Right lobe of liver (tissue), 6 donors: ENCODE measurements around the gene WDR18. TPM values are rescaled to one million over a fixed set of nuclear protein-coding genes. Genes with fewer than 3 reads are reported as not detected.

Experiments used
- ATAC-seq, 4 donors: fragments of 200-7000 bp; cut with Tn5 transposase; one replicate each; pipeline ENCODE4 v1.9.1; 2020; ENCODE audit warnings: mild to moderate bottlenecking in 4 of 4, moderate library complexity in 4 of 4
- DNase-seq, 3 donors: peaks; one replicate each; pipeline ENCODE4 v3.0.0-alpha.2; 2020
- H3K27ac ChIP-seq, 3 donors: fragments of 200-600 bp; one replicate each; pipeline ENCODE4 v1.8.0; 2022
- H3K27me3 ChIP-seq, 2 donors: fragments of 200-600 bp; one replicate each; pipeline ENCODE4 v1.8.0; 2022
- H3K36me3 ChIP-seq, 4 donors: fragments of 200-600 bp; sonication (generic) in 1 of 4; one replicate each; pipeline versions ENCODE4 v1.5.1 to v1.8.0; 2017 to 2022; ENCODE audit warnings: control low read depth in 1 of 4
- H3K4me1 ChIP-seq, 4 donors: fragments of 200-600 bp; sonication (generic) in 1 of 4; one replicate each; pipeline versions ENCODE4 v1.5.1 to v1.8.0; 2017 to 2022; ENCODE audit warnings: control low read depth in 1 of 4
- H3K4me3 ChIP-seq, 3 donors: fragments of 200-600 bp; one replicate each; pipeline ENCODE4 v1.8.0; 2022
- H3K9me3 ChIP-seq, 4 donors: fragments of 200-600 bp; sonication (generic) in 1 of 4; one replicate each; pipeline versions ENCODE4 v1.5.1 to v1.8.0; 2017 to 2022; ENCODE audit warnings: control low read depth in 1 of 4
- POLR2A ChIP-seq: fragments of 450-650 bp; IDR thresholded peaks from one replicate; pipeline ENCODE4 v1.6.1; 2017; ENCODE audit warnings: antibody characterized with exemption, mild to moderate bottlenecking
- WGBS: methylation state at CpG from one replicate; pipeline ENCODE4 v1.1.6; 2018; ENCODE audit warnings: low coverage, low lambda C conversion rate; ENCODE audit not compliant: insufficient coverage; ENCODE audit errors: missing lambda C conversion rate; 5-methylcytosine and 5-hydroxymethylcytosine counted together
- intact Hi-C, 2 donors: fragments of 100-400 bp; cut with DNase I; formaldehyde crosslinking; loops; one replicate each; pipeline versions ENCODE4 v1.11.2 to v1.14.1; 2022
- total RNA-seq, 6 experiments: library from RNA; depleted of rRNA in 2 of 6; stranded (reverse); fragments of >200 nt in 2 of 6; fragmentation: NEBNext Ultra II Directional in 3 of 6; extraction: Animal tissue kit (Norgen Biotek cat#: 25700) in 3 of 6; gene quantifications; one replicate each; pipeline versions ENCODE4 v1.1.0 to v1.2.4, GENCODE V29; 2016 to 2023
- TF ChIP-seq, protein P1 (sequence below), 4 donors: fragments of 200-600 bp in 3 of 4; fragments of 450-650 bp in 1 of 4; IDR thresholded peaks; one replicate each; pipeline versions ENCODE4 v1.5.1 to v1.8.0; 2016 to 2022; ENCODE audit warnings: antibody characterized with exemption in 4 of 4, mild to moderate bottlenecking in 2 of 4
- donor health status: DM: no; HTN: yes; CAD: no.
- donor health status: DM: no; HTN: no; CAD: no.
- donor health status: DM: no; HTN: no; CAD: no.
- donor health status: DM: no; HTN: yes; CAD: no.
- donor health status: DM: no; HTN: yes; CAD: no.

Gene WDR18
- total RNA-seq, 6 experiments from 2014 or later = 19.0 to 56.2 (median 29.7) TPM

DNA sequence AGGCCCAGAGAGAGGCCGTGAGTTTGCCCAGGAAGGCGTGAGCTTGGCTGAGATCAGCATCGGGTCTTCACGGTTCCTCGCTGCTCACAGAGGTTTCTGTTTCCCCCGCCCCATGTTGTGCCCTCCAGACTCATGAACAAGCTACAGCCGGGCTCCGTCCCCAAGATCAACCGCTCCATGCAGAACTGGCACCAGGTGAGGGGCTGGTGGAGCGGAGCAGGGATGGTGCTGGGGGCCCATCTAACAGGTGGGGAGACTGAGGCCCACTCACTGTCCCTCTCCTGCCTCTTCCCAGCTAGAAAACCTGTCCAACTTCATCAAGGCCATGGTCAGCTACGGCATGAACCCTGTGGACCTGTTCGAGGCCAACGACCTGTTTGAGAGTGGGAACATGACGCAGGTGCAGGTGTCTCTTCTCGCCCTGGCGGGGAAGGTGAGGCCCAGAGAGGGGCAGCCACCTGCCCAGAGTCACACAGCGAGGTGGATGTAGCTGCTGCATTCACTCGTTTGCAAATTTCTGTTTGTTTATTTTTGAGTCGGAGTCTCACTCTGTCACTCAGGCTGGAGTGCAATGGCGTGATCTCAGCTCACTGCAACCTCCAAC, 48.2 kb downstream of the WDR18 start:
- no peak for DNase-seq
- intact Hi-C loops = no loop called here
- ATAC-seq = no peak
- H3K4me3 ChIP-seq = no peak overlapping the region
- no peaks in the 10 kb centered on the region for H3K9me3 ChIP-seq
- no peak for TF ChIP-seq POLR2A
- TF ChIP-seq, protein P1, sequence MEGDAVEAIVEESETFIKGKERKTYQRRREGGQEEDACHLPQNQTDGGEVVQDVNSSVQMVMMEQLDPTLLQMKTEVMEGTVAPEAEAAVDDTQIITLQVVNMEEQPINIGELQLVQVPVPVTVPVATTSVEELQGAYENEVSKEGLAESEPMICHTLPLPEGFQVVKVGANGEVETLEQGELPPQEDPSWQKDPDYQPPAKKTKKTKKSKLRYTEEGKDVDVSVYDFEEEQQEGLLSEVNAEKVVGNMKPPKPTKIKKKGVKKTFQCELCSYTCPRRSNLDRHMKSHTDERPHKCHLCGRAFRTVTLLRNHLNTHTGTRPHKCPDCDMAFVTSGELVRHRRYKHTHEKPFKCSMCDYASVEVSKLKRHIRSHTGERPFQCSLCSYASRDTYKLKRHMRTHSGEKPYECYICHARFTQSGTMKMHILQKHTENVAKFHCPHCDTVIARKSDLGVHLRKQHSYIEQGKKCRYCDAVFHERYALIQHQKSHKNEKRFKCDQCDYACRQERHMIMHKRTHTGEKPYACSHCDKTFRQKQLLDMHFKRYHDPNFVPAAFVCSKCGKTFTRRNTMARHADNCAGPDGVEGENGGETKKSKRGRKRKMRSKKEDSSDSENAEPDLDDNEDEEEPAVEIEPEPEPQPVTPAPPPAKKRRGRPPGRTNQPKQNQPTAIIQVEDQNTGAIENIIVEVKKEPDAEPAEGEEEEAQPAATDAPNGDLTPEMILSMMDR (IDR thresholded peaks at IDR 0.05) = no peak
- H3K27ac ChIP-seq = no peak overlapping the region
- 78% methylated on average over 6 of the region's 20 CpGs for WGBS
- H3K4me1 ChIP-seq = no peaks in the 10 kb centered on the region
- no peaks in the 10 kb centered on the region for H3K27me3 ChIP-seq
- H3K36me3 ChIP-seq = peaks cover 0 to 7% (median 4%) of the 10 kb centered on the region in 4 donors

DNA sequence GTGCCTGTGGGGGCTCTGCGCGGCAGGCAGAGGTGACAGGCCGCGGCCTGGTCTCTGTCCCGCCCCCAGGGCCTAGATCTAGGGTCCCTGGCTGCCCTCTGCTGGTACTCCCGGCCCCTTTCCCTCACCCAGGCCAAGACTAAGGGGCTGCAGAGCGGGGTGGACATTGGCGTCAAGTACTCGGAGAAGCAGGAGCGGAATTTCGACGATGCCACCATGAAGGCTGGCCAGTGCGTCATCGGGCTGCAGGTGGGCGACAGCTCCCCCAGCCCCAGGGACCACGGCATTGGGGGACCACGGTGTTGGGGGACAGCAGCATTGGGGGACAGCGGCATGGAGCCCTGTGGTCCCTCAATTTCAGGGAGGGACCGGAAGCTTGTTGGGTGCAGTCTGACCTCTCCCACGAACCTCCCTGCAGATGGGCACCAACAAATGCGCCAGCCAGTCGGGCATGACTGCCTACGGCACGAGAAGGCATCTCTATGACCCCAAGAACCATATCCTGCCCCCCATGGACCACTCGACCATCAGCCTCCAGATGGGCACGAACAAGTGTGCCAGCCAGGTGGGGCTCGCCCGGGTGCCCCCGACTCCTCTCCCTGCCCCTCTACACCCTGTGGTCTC, 52.0 kb downstream of the WDR18 start:
- no peak overlapping the region for H3K4me3 ChIP-seq
- peaks cover 0 to 7% (median 4%) of the 10 kb centered on the region in 4 donors for H3K36me3 ChIP-seq
- DNase-seq = peak in 1 of 3 donors; percentile 18
- TF ChIP-seq, protein P1 (IDR thresholded peaks at IDR 0.05) = no peak
- no peak for TF ChIP-seq POLR2A
- no peak overlapping the region for H3K27ac ChIP-seq
- no peak for ATAC-seq
- no peaks in the 10 kb centered on the region for H3K9me3 ChIP-seq
- WGBS = 78% methylated on average over 9 of the region's 29 CpGs
- peaks cover 0 to 10% (median 3%) of the 10 kb centered on the region in 4 donors for H3K4me1 ChIP-seq
- intact Hi-C loops = no loop called here
- no peaks in the 10 kb centered on the region for H3K27me3 ChIP-seq

DNA sequence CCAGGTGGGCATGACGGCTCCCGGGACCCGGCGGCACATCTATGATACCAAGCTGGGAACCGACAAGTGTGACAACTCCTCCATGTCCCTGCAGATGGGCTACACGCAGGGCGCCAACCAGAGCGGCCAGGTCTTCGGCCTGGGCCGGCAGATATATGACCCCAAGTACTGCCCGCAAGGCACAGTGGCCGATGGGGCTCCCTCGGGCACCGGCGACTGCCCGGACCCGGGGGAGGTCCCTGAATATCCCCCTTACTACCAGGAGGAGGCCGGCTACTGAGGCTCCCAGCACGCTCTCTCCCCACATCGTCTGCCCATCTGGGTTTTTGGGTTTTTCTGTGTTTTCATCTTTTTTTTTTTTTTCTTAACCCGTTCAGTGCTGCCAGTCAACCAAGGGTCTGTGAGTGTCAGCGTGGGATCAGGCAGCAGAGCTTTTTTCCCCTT, 53.5 kb downstream of the WDR18 start:
- H3K4me3 ChIP-seq = no peak overlapping the region
- peaks cover 0 to 10% (median 3%) of the 10 kb centered on the region in 4 donors for H3K4me1 ChIP-seq
- 70% methylated on average over 2 of the region's 22 CpGs for WGBS
- peaks cover 0 to 3% (median 1%) of the 10 kb centered on the region in 4 donors for H3K36me3 ChIP-seq
- H3K9me3 ChIP-seq = no peaks in the 10 kb centered on the region
- TF ChIP-seq, protein P1 (IDR thresholded peaks at IDR 0.05) = no peak
- no peak for TF ChIP-seq POLR2A
- peak in 2 of 3 donors; percentile 30 to 60 for DNase-seq
- intact Hi-C loops = no loop called here
- ATAC-seq = no peak
- H3K27ac ChIP-seq = peak overlapping the region in 2 of 3 donors; percentile 26 to 37
- no peaks in the 10 kb centered on the region for H3K27me3 ChIP-seq

DNA sequence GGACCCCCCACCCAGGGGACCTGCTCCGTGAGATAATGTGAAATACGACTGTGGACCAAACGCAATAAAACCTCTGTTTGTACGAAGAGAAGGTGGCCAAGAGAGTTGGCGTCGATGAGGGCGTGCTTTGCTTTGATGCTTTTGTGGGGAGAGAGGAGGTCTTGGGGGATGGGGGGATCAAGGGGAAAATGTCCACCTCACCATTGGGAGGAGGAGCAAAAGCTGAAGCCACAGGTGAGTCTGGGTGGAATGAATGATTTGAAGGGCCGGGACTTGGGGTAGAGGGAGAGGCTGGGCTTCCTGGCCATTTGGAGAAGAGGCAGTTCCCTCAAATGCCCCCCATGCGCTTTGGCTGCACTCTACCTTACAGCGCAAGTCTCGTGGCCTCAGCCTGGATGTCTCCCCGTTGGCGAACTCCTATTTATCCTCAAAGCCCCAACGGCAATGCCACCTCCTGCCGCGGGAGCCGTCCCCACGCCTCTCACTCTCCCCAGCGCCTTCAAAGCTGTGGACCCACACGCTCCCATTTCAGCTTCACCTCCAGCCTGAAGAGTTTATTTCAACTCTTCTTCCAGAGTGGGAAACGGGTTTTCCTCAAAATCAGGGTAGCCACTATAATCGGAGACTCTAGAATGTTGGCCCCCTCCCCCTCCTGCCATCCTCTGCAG, 55.0 kb downstream of the WDR18 start:
- H3K4me1 ChIP-seq = peaks cover 0 to 10% (median 3%) of the 10 kb centered on the region in 4 donors
- H3K4me3 ChIP-seq = peak overlapping the region in 1 of 3 donors; percentile 8
- H3K27ac ChIP-seq = no peak overlapping the region
- TF ChIP-seq, protein P1 (IDR thresholded peaks at IDR 0.05) = no peak
- TF ChIP-seq POLR2A = no peak
- intact Hi-C loops = no loop called here
- no peaks in the 10 kb centered on the region for H3K27me3 ChIP-seq
- no peak for ATAC-seq
- H3K36me3 ChIP-seq = no peaks in the 10 kb centered on the region
- WGBS = 60% methylated on average over 17 of the region's 22 CpGs
- no peaks in the 10 kb centered on the region for H3K9me3 ChIP-seq
- DNase-seq = peak in 1 of 3 donors; percentile 28
